Upper lobe of right lung (tissue), 1 donor: ENCODE measurements around the gene INO80B. TPM values are rescaled to one million over a fixed set of nuclear protein-coding genes. Genes with fewer than 3 reads are reported as not detected.

ENCODE experiments used
- ATAC-seq: fragments of 200-7000 bp; cut with Tn5 transposase; one replicate; pipeline ENCODE4 v1.9.1; 2020; ENCODE audit warnings: mild to moderate bottlenecking, moderate library complexity
- DNase-seq: peaks from one replicate; pipeline ENCODE4 v3.0.0-alpha.2; 2020
- H3K27ac ChIP-seq: fragments of 200-600 bp; one replicate; pipeline ENCODE4 v1.8.0; 2022
- H3K27me3 ChIP-seq: fragments of 200-600 bp; one replicate; pipeline ENCODE4 v1.8.0; 2022; ENCODE audit warnings: mild to moderate bottlenecking
- H3K36me3 ChIP-seq: fragments of 200-600 bp; one replicate; pipeline ENCODE4 v1.8.0; 2022
- H3K4me1 ChIP-seq: fragments of 200-600 bp; one replicate; pipeline ENCODE4 v1.8.0; 2022
- H3K4me3 ChIP-seq: fragments of 200-600 bp; one replicate; pipeline ENCODE4 v1.8.0; 2022; ENCODE audit warnings: mild to moderate bottlenecking
- H3K9me3 ChIP-seq: fragments of 200-600 bp; one replicate; pipeline ENCODE4 v1.8.0; 2022
- CTCF ChIP-seq: fragments of 200-600 bp; IDR thresholded peaks from one replicate; pipeline ENCODE4 v1.8.0; 2022; ENCODE audit warnings: antibody characterized with exemption
- intact Hi-C: fragments of 100-400 bp; cut with DNase I; formaldehyde crosslinking; loops from one replicate; pipeline ENCODE4 v1.11.0; 2022
- total RNA-seq: library from RNA; stranded (reverse); fragmentation: NEBNext Ultra II Directional; extraction: Animal tissue kit (Norgen Biotek cat#: 25700); gene quantifications from one replicate; pipeline ENCODE4 v1.2.1, GENCODE V29; 2021
- donor health status: DM: no; HTN: yes; CAD: no; lungs with severe emphysema.

INO80B gene
- total RNA-seq, 1 donor from 2014 or later: 30.2 TPM

- H3K4me3 ChIP-seq: no peak overlapping the region
- ATAC-seq (no peak), DNase-seq (no peak)
- TF ChIP-seq CTCF: no peak
- no peak overlapping the region for H3K27ac ChIP-seq
- intact Hi-C loops: no loop called here
- H3K4me1 ChIP-seq: peaks cover 19% of the 10 kb centered on the region
- H3K36me3 ChIP-seq: peaks cover 29% of the 10 kb centered on the region
- H3K27me3 ChIP-seq: no peaks in the 10 kb centered on the region
- no peaks in the 10 kb centered on the region for H3K9me3 ChIP-seq
Measured at GRCh38 chr2:74486141-74486540, 31.3 kb downstream of the INO80B start.

GRCh38 chr2:74488643-74489481, 34.0 kb downstream of the INO80B start:
- no peak for TF ChIP-seq CTCF
- Histone ChIP-seq H3K4me3 (no peak overlapping the region), H3K4me1 (peaks cover 5% of the 10 kb centered on the region), H3K9me3 (no peaks in the 10 kb centered on the region), H3K27ac (no peak overlapping the region), H3K27me3 (no peaks in the 10 kb centered on the region), H3K36me3 (peaks cover 56% of the 10 kb centered on the region)
- DNase-seq: no peak
- intact Hi-C loops: no loop called here
- no peak for ATAC-seq

GRCh38 chr2:74489906-74490305, 35.0 kb downstream of the INO80B start:
- H3K9me3 ChIP-seq: no peaks in the 10 kb centered on the region
- TF ChIP-seq CTCF: no peak
- intact Hi-C loops: loop anchor here (10.0 kb wide), 1 partner anchor 95 kb away; no protein-coding TSS in a partner anchor
- no peak for ATAC-seq
- H3K4me3 ChIP-seq: no peak overlapping the region
- H3K4me1 ChIP-seq: no peaks in the 10 kb centered on the region
- peaks cover 56% of the 10 kb centered on the region for H3K36me3 ChIP-seq
- no peaks in the 10 kb centered on the region for H3K27me3 ChIP-seq
- H3K27ac ChIP-seq: no peak overlapping the region
- DNase-seq: no peak

GRCh38 chr2:74491648-74492544, 37.0 kb downstream of the INO80B start:
- intact Hi-C loops: loop anchor here (10.0 kb wide), 1 partner anchor 93 kb away; no protein-coding TSS in a partner anchor

More at GRCh38 chr2:74491648-74492544, 37.0 kb downstream of the INO80B start:
- H3K36me3 ChIP-seq: peaks cover 43% of the 10 kb centered on the region
- H3K27me3 ChIP-seq: peaks cover 2% of the 10 kb centered on the region
- no peaks in the 10 kb centered on the region for H3K4me1 ChIP-seq
- H3K27ac ChIP-seq: no peak overlapping the region
- TF ChIP-seq CTCF: no peak
- ATAC-seq (no peak), DNase-seq (no peak)
- no peaks in the 10 kb centered on the region for H3K9me3 ChIP-seq
- H3K4me3 ChIP-seq: no peak overlapping the region
